Ishikawa (cell line): Measurements from ENCODE around the gene PTAR1.

Experiments
- CEBPB ChIP-seq: IDR thresholded peaks from 2 replicates; pipeline ENCODE4 v1.6.1; 2012
- CREB1 ChIP-seq: IDR thresholded peaks from 2 replicates; pipeline ENCODE4 v1.6.1; 2012; ENCODE audit warnings: low read depth
- EGR1 ChIP-seq: IDR thresholded peaks from 2 replicates; pipeline ENCODE4 v1.6.1; 2012
- EP300 ChIP-seq: IDR thresholded peaks from 2 replicates; pipeline ENCODE4 v1.6.1; 2012; ENCODE audit warnings: borderline replicate concordance
- FOXM1 ChIP-seq: IDR thresholded peaks from 2 replicates; pipeline ENCODE4 v1.6.1; 2012; ENCODE audit warnings: low read depth, borderline replicate concordance
- MAX ChIP-seq: IDR thresholded peaks from 2 replicates; pipeline ENCODE4 v1.6.1; 2012
- NFIC ChIP-seq: IDR thresholded peaks from 2 replicates; pipeline ENCODE4 v1.6.1; 2012
- RAD21 ChIP-seq: IDR thresholded peaks from 2 replicates; pipeline ENCODE4 v1.6.1; 2012; ENCODE audit warnings: low read depth
- TAF1 ChIP-seq: IDR thresholded peaks from 2 replicates; pipeline ENCODE4 v1.6.1; 2012; ENCODE audit warnings: low read depth, mild to moderate bottlenecking
- TCF12 ChIP-seq: IDR thresholded peaks from 2 replicates; pipeline ENCODE4 v1.6.1; 2012; ENCODE audit warnings: low read depth
- TEAD4 ChIP-seq: IDR thresholded peaks from 2 replicates; pipeline ENCODE4 v1.6.1; 2012
- YY1 ChIP-seq: IDR thresholded peaks from 2 replicates; pipeline ENCODE4 v1.6.1; 2012; ENCODE audit warnings: low read depth
- ZBTB7A ChIP-seq: IDR thresholded peaks from 2 replicates; pipeline ENCODE4 v1.6.1; 2012; ENCODE audit warnings: low read depth
- TF ChIP-seq, protein P1 (sequence below): IDR thresholded peaks from 2 replicates; pipeline ENCODE4 v1.6.1; 2012
- TF ChIP-seq, protein P2 (sequence below): IDR thresholded peaks from 2 replicates; pipeline ENCODE4 v1.6.1; 2012; ENCODE audit warnings: low read depth, mild to moderate bottlenecking

Gene PTAR1

DNA sequence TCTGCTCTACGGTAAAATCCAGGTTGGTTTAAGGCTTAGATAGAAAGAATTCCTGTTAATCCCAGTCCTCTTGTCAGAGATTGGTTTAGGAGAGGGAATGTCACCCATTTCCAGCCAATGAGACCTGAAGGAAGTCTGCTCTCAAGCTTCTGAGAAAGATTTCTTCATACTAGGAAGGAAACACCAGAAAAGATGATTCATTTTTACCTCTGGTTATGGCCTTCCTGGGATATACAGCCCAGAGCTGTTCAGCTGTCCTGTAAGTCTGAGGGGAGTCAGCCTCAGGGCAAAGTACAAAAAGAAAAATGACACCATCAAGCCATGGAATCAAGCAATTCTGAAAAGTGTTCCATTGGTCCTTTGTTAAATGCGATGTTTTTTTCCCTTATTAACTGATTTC, 42.2 kb upstream of the PTAR1 start:
- TF ChIP-seq EGR1: no peak
- TF ChIP-seq, protein P1, sequence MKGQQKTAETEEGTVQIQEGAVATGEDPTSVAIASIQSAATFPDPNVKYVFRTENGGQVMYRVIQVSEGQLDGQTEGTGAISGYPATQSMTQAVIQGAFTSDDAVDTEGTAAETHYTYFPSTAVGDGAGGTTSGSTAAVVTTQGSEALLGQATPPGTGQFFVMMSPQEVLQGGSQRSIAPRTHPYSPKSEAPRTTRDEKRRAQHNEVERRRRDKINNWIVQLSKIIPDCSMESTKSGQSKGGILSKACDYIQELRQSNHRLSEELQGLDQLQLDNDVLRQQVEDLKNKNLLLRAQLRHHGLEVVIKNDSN: no peak
- no peak for TF ChIP-seq FOXM1
- no peak for TF ChIP-seq YY1
- TF ChIP-seq CEBPB: no peak
- TF ChIP-seq TEAD4: no peak
- TF ChIP-seq TAF1: no peak

DNA sequence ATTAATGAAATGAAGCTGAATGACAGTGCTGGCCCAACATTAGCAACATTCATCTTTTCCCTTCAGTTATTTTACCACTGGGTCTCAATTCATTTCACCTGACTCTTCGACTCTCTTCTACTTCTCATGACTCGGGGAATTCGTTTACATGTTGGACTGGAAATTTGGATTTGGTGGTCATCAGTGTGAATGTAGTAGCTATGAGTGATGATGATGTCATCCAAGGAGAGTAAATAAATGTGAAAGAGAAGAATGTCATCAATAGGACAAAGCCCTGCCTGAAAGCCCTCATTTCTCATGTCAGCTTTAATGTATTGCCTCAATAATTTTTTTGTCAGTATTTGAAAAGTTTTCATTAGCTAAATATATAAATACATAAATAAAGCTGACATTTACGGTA, 38.9 kb upstream of the PTAR1 start:
- TF ChIP-seq RAD21 (no peak), NFIC (no peak), ZBTB7A (no peak)

- TF ChIP-seq FOXM1: no peak
- TF ChIP-seq, protein P1: no peak
- no peak for TF ChIP-seq ZBTB7A
- TF ChIP-seq, protein P2, sequence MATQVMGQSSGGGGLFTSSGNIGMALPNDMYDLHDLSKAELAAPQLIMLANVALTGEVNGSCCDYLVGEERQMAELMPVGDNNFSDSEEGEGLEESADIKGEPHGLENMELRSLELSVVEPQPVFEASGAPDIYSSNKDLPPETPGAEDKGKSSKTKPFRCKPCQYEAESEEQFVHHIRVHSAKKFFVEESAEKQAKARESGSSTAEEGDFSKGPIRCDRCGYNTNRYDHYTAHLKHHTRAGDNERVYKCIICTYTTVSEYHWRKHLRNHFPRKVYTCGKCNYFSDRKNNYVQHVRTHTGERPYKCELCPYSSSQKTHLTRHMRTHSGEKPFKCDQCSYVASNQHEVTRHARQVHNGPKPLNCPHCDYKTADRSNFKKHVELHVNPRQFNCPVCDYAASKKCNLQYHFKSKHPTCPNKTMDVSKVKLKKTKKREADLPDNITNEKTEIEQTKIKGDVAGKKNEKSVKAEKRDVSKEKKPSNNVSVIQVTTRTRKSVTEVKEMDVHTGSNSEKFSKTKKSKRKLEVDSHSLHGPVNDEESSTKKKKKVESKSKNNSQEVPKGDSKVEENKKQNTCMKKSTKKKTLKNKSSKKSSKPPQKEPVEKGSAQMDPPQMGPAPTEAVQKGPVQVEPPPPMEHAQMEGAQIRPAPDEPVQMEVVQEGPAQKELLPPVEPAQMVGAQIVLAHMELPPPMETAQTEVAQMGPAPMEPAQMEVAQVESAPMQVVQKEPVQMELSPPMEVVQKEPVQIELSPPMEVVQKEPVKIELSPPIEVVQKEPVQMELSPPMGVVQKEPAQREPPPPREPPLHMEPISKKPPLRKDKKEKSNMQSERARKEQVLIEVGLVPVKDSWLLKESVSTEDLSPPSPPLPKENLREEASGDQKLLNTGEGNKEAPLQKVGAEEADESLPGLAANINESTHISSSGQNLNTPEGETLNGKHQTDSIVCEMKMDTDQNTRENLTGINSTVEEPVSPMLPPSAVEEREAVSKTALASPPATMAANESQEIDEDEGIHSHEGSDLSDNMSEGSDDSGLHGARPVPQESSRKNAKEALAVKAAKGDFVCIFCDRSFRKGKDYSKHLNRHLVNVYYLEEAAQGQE: no peak
- no peak for TF ChIP-seq TCF12
- no peak for TF ChIP-seq TAF1
- TF ChIP-seq MAX: no peak
- no peak for TF ChIP-seq TEAD4
- no peak for TF ChIP-seq EGR1
- no peak for TF ChIP-seq EP300
- TF ChIP-seq NFIC: no peak
- TF ChIP-seq CEBPB: no peak
- TF ChIP-seq RAD21: no peak
- no peak for TF ChIP-seq CREB1
- TF ChIP-seq YY1: no peak
These were observed 37.9 kb upstream of the PTAR1 start for GRCh38 chr9:69797675-69798074.

DNA sequence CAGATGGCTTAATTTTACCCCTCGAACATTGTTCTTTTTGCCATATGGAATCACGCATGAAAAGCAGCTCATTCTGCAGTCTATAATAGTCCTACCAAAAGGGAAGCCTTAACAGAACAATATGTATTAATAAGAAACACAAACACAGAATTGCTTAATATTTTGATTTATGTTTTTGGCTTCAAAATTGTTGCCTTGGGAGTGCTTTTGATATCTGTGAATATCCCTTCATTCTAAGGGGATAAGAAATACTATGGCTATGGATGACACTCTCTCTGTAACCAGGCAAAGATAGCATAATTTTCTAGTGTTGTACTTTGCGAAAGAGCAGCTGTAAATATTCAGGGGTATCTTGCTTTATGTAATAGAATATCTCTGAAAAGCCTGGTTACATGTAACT, 34.5 kb upstream of the PTAR1 start:
- TF ChIP-seq TCF12 (no peak), RAD21 (no peak), ZBTB7A (no peak), CREB1 (no peak), CEBPB (no peak), EGR1 (no peak), MAX (no peak), FOXM1 (no peak), EP300 (no peak), NFIC (no peak)
- TF ChIP-seq, protein P2: no peak
- TF ChIP-seq, protein P1: no peak

GRCh38 chr9:69785757-69786156, 25.9 kb upstream of the PTAR1 start:
- TF ChIP-seq, protein P1: no peak
- TF ChIP-seq, protein P2: peak; percentile 81
